Caco-2 (cell line): Measurements from ENCODE around the gene CETP. TPM values are rescaled to one million over a fixed set of nuclear protein-coding genes. Genes with fewer than 3 reads are reported as not detected.

Source experiments
- BruUV-seq: library from RNA; stranded (reverse); fragments of 400-500 nt; replicated peaks from 2 replicates; lab custom pipeline; 2021; lab: Mats Ljungman, UMichigan
- CTCF ChIA-PET: fragments of 300-600 bp; sonication (Branson Sonifier 250); formaldehyde crosslinking; loops from one replicate; lab custom pipeline; 2022; ENCODE audit warnings: antibody characterized with exemption; lab: Charles Lee
- POLR2A ChIA-PET: fragments of 300-600 bp; sonication (Branson Sonifier 250); formaldehyde crosslinking; loops from one replicate; lab custom pipeline; 2022; ENCODE audit warnings: antibody characterized with exemption; lab: Charles Lee
- DNase-seq, 2 experiments: peaks; one replicate each; pipeline versions ENCODE4 v3.0.0 to v3.0.0-alpha.2; 2020 to 2022
- H3K27me3 ChIP-seq: replicated peaks from 2 replicates; pipeline ENCODE4 v1.6.0; 2011; ENCODE audit warnings: low read length; ENCODE audit not compliant: control insufficient read depth, insufficient read depth
- H3K36me3 ChIP-seq: 2 replicates; pipeline ENCODE4 v1.5.1; 2011; ENCODE audit warnings: low read length; ENCODE audit not compliant: control insufficient read depth, insufficient read depth
- H3K4me1 ChIP-seq: fragments of 250-450 bp; sonication (Bioruptor Pico); 2 replicates; pipeline ENCODE4 v1.5.1; 2020; ENCODE audit warnings: mild to moderate bottlenecking
- H3K4me3 ChIP-seq: 2 replicates; pipeline ENCODE4 v1.5.1; 2011; ENCODE audit warnings: low read depth, mild to moderate bottlenecking, control low read depth, low read length
- H3K9me3 ChIP-seq: fragments of 250-450 bp; sonication (Bioruptor Pico); 2 replicates; pipeline ENCODE4 v1.5.1; 2020; ENCODE audit warnings: mild to moderate bottlenecking, moderate library complexity
- H3K27ac Mint-ChIP-seq: one replicate; pipeline ENCODE4 v1.8.0; 2022; ENCODE audit warnings: mixed read lengths; ENCODE audit not compliant: unreplicated experiment
- H3K27me3 Mint-ChIP-seq: one replicate; pipeline ENCODE4 v1.8.0; 2022; ENCODE audit warnings: mixed read lengths; ENCODE audit not compliant: insufficient read depth, unreplicated experiment
- H3K36me3 Mint-ChIP-seq: one replicate; pipeline ENCODE4 v1.8.0; 2022; ENCODE audit warnings: mild to moderate bottlenecking, mixed read lengths; ENCODE audit not compliant: insufficient read depth, unreplicated experiment
- H3K4me1 Mint-ChIP-seq: one replicate; pipeline ENCODE4 v1.8.0; 2022; ENCODE audit warnings: low read depth, mixed read lengths; ENCODE audit not compliant: unreplicated experiment
- H3K4me3 Mint-ChIP-seq: one replicate; pipeline ENCODE4 v1.8.0; 2022; ENCODE audit warnings: mild to moderate bottlenecking, moderate library complexity, mixed read lengths; ENCODE audit not compliant: unreplicated experiment
- H3K9me3 Mint-ChIP-seq: one replicate; pipeline ENCODE4 v1.8.0; 2022; ENCODE audit warnings: mixed read lengths; ENCODE audit not compliant: unreplicated experiment
- intact Hi-C: fragments of 100-400 bp; cut with micrococcal nuclease; formaldehyde crosslinking; loops from one replicate; pipeline ENCODE4 v1.10.0; 2022; ENCODE audit not compliant: unreplicated experiment
- total RNA-seq: library from RNA; stranded (reverse); gene quantifications from 2 replicates; pipeline ENCODE4 v1.2.3, GENCODE V29; 2022
- TF ChIP-seq, protein P1 (sequence below), 2 experiments: fragments of 200-600 bp in 1 of 2; IDR thresholded peaks; 1 replicate in 1 of 2; 2 replicates in 1 of 2; pipeline versions ENCODE4 v1.5.1 to v1.8.0; 2011 to 2022; ENCODE audit warnings: antibody characterized with exemption in 1 of 2, control low read depth in 1 of 2, inconsistent platforms in 1 of 2, low read depth in 1 of 2, low read length in 1 of 2, mild to moderate bottlenecking in 1 of 2, moderate library complexity in 1 of 2; ENCODE audit not compliant: insufficient read depth in 1 of 2, severe bottlenecking in 1 of 2, unreplicated experiment in 1 of 2

Gene CETP
- total RNA-seq, 1 experiment from 2014 or later: not detected

DNA sequence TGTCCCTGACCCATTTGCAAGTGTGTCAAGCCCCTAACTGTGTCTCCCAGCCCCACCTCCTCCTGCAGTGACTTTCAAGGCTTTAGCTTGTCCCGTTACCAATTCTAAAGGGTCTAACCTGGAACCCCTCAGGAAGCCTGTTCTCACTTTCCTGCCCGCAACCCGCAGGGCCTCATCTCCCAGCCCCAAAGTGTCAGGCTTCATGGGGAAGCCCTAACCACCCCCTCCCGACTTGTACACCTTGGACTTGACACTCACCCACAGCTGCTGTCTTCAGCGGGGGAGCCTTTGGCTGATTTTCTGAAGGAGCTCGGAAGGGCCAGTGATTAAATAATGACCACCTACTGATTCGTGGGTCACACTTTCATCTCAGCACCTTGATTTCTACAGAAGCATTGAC is 60.7 kb downstream of the CETP start:
- H3K36me3 Mint-ChIP-seq: peaks cover 1% of the 10 kb centered on the region
- CTCF ChIA-PET: no interaction called here

DNA sequence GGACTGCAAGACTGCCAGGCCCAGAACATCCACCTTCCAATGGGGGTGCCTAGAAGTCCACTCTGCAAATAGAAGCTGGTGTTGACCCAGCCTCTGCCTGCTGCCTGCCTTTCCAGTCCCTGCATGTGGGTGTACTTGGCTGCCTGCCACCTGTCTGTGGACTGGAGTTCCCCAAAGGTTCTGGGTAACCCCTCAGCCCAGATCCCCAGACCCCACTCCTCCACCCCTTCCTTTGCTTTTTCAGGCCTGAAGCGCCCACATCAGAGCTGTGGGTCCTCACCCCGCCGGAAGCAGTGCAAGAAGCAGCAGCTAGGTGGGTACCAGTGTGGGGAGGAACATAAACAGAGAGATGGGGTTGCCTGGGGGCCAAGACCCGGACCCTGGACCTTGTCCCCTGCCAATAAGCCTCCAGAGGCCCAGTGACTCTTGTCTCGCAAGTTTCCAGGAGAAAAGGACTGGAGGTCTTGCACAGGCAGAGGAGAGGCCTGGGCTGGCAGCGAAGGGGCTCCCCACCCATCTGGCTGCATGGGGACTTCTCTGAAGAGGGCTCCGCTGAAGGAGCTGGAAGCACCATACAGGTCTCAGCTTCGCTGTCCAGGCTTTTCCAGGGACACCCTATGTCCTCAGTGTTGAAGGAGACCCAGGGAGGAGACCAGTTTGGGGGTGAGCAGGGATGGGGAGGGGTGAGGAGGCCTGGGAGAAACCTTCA is 61.9 kb downstream of the CETP start:
- no peak overlapping the region for H3K4me3 ChIP-seq
- TF ChIP-seq, protein P1, sequence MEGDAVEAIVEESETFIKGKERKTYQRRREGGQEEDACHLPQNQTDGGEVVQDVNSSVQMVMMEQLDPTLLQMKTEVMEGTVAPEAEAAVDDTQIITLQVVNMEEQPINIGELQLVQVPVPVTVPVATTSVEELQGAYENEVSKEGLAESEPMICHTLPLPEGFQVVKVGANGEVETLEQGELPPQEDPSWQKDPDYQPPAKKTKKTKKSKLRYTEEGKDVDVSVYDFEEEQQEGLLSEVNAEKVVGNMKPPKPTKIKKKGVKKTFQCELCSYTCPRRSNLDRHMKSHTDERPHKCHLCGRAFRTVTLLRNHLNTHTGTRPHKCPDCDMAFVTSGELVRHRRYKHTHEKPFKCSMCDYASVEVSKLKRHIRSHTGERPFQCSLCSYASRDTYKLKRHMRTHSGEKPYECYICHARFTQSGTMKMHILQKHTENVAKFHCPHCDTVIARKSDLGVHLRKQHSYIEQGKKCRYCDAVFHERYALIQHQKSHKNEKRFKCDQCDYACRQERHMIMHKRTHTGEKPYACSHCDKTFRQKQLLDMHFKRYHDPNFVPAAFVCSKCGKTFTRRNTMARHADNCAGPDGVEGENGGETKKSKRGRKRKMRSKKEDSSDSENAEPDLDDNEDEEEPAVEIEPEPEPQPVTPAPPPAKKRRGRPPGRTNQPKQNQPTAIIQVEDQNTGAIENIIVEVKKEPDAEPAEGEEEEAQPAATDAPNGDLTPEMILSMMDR (IDR thresholded peaks at IDR 0.05; ENCODE audit: insufficient read depth in 1 of 2, low read depth in 1 of 2, low read length in 1 of 2, severe bottlenecking in 1 of 2, unreplicated experiment in 1 of 2): no peak
- H3K27me3 ChIP-seq: no peaks in the 10 kb centered on the region
- ChIA-PET POLR2A (interaction anchor here (0.5 kb wide), 1 partner anchor 222 kb away, joined by 6 read pairs; no protein-coding TSS in a partner anchor), CTCF (no interaction called here)
- Mint-ChIP-seq H3K4me1 (no peaks in the 10 kb centered on the region), H3K9me3 (no peaks in the 10 kb centered on the region), H3K27me3 (peaks cover 4% of the 10 kb centered on the region), H3K36me3 (no peaks in the 10 kb centered on the region), H3K27ac (no peak overlapping the region), H3K4me3 (no peak overlapping the region)
- intact Hi-C loops: no loop called here
- no peaks in the 10 kb centered on the region for H3K9me3 ChIP-seq
- no TSS peak for BruUV-seq
- no peaks in the 10 kb centered on the region for H3K36me3 ChIP-seq
- H3K4me1 ChIP-seq: no peaks in the 10 kb centered on the region
- DNase-seq: no peak

More for the DNA sequence above, 60.7 kb downstream of the CETP start:
- H3K27me3 Mint-ChIP-seq: peaks cover 4% of the 10 kb centered on the region
- no peak for DNase-seq
- H3K4me3 ChIP-seq: no peak overlapping the region
- no TSS peak for BruUV-seq
- intact Hi-C loops: no loop called here
- H3K4me1 Mint-ChIP-seq: no peaks in the 10 kb centered on the region
- no peaks in the 10 kb centered on the region for H3K9me3 ChIP-seq
- H3K9me3 Mint-ChIP-seq: no peaks in the 10 kb centered on the region
- POLR2A ChIA-PET: no interaction called here
- TF ChIP-seq, protein P1 (IDR thresholded peaks at IDR 0.05; ENCODE audit: insufficient read depth in 1 of 2, low read depth in 1 of 2, low read length in 1 of 2, severe bottlenecking in 1 of 2, unreplicated experiment in 1 of 2): no peak
- no peaks in the 10 kb centered on the region for H3K4me1 ChIP-seq
- H3K4me3 Mint-ChIP-seq: no peak overlapping the region
- no peaks in the 10 kb centered on the region for H3K27me3 ChIP-seq
- H3K36me3 ChIP-seq: no peaks in the 10 kb centered on the region
- no peak overlapping the region for H3K27ac Mint-ChIP-seq

DNA sequence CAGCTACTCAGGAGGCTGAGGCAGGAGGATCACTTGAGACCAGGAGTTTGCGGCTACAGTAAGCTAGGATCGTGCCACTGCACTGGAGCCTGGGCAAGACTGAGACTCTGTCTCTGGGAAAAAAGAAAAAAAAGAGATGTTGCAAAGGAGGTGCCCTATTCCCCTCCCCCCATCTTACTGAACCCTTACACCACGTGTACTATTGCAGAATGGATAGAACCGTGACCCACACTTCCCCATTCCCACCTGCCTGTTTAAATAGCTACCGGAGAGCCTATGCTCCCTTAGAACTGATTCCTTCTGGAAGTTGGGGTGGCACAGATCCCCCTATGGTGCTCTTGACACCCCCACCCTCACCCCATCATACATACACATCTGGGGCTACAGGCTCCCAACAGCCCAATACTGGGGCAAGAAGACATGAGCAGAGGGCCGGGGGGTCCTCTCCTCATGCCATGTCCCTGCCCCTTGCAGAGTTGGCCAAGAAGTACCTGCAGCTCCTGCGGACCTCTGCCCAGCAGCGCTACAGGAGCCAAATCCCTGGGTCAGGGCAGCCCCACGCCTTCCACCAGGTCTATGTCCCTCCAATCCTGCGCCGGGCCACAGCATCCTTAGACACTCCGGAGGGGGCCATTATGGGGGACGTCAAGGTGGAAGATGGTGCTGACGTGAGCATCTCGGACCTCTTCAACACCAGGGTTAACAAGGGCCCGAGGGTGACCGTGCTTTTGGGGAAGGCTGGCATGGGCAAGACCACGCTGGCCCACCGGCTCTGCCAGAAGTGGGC is 63.3 kb downstream of the CETP start:
- CTCF ChIA-PET: no interaction called here
- intact Hi-C loops: no loop called here
- Mint-ChIP-seq H3K27me3 (peaks cover 6% of the 10 kb centered on the region), H3K4me3 (no peak overlapping the region), H3K4me1 (no peaks in the 10 kb centered on the region), H3K36me3 (no peaks in the 10 kb centered on the region), H3K27ac (no peak overlapping the region), H3K9me3 (no peaks in the 10 kb centered on the region)
- DNase-seq: no peak
- no peaks in the 10 kb centered on the region for H3K4me1 ChIP-seq
- H3K4me3 ChIP-seq: no peak overlapping the region
- H3K9me3 ChIP-seq: no peaks in the 10 kb centered on the region
- H3K27me3 ChIP-seq: no peaks in the 10 kb centered on the region
- TF ChIP-seq, protein P1 (IDR thresholded peaks at IDR 0.05; ENCODE audit: insufficient read depth in 1 of 2, low read depth in 1 of 2, low read length in 1 of 2, severe bottlenecking in 1 of 2, unreplicated experiment in 1 of 2): no peak
- no peaks in the 10 kb centered on the region for H3K36me3 ChIP-seq
- BruUV-seq: no TSS peak
- POLR2A ChIA-PET: no interaction called here
